ENCODE measurements around the gene SGSM1. TPM values are rescaled to one million over a fixed set of nuclear protein-coding genes. Genes with fewer than 3 reads are reported as not detected.
A peak's percentile ranks its signal among the peaks of the same experiment; 100 is the strongest.

The SGSM1 gene
- total and polyA plus RNA-seq, 10 of the 15 experiments (the other 5 are each of a cell fraction or from before 2014, with no cell fraction given), result not detected

DNA sequence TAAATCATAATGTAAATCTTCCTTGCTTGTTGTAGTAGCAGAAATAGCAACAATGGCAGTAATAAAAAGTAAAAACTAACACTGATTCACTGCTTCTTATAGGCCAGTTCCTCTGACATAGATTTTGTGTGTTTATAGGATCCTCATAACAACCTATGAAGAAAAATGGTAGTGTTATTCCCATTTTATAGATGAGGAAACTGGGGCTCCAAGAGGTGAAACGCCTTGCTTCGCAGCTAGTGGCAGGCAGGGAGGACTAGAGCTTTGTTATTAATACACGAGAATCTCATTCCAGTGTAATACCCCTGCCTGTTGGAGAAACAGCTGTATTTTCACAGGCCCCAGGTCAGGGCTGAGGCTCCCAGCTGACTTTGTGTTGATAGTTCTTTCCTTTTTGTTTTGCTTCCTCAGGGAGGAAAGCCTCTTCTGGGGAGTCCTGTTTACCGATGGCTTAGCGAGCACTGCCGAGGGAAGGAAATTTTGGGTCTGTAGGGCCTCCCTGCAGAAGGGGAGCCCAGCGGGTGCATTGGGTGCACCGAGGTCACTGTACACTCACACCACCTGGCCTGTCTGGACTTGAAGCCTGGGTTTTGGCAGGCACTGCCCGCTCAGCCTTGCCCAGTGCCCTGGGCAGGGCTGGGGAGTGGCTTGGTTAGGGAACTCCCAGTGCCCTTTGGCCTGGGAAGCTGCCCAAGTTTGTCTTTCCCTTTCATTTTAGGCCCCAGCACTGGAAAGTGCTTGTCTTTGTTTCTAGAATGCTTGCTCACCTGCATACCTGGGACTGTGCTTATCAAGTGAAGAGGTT, 160.0 kb downstream of the SGSM1 start:
- Histone ChIP-seq H3K9ac (ENCODE audit: control insufficient read depth, insufficient read depth, low read length) (no peak overlapping the region), H3K27ac (ENCODE audit: control insufficient read depth, insufficient read depth) (no peak overlapping the region), H3K4me3 (no peak overlapping the region), H3K4me1 (ENCODE audit: control insufficient read depth, insufficient read depth, low read length) (no peaks in the 10 kb centered on the region), H4K20me1 (ENCODE audit: control insufficient read depth, insufficient read depth) (no peaks in the 10 kb centered on the region), H3K9me3 (replicated peaks; ENCODE audit: control insufficient read depth, insufficient read depth, low read length) (no peaks in the 10 kb centered on the region), H3K4me2 (ENCODE audit: control insufficient read depth, insufficient read depth) (no peak overlapping the region), H3K79me2 (ENCODE audit: control insufficient read depth, insufficient read depth, low read length) (no peaks in the 10 kb centered on the region), H2AFZ (ENCODE audit: control insufficient read depth, low read depth, low read length) (no peak overlapping the region), H3K27me3 (replicated peaks in 1 of 2; ENCODE audit: control insufficient read depth in 2 of 2, insufficient read depth in 2 of 2, low read length in 1 of 2) (no peaks in the 10 kb centered on the region; a peak in 2 of 4 replicates), H3K36me3 (ENCODE audit: control insufficient read depth in 2 of 2, insufficient read depth in 2 of 2, low read length in 1 of 2) (no peaks in the 10 kb centered on the region)
- 52% methylated on average over 9 of the region's 9 CpGs for WGBS (ENCODE audit: insufficient coverage, insufficient replicate concordance, low lambda C conversion rate, missing lambda C conversion rate)
- in situ Hi-C loops (cut with MboI) (no loop called here), intact Hi-C loops (cut with micrococcal nuclease; ENCODE audit: unreplicated experiment) (no loop called here)
- BruUV-seq (replicated peaks), result no TSS peak
- CTCF ChIA-PET, result interaction anchor here (0.6 kb wide), 1 partner anchor 369 kb away, joined by 3 read pairs; no protein-coding TSS in a partner anchor
- POLR2A ChIA-PET, result interaction anchor here (0.6 kb wide), 1 partner anchor 38 kb away, joined by 3 read pairs; no protein-coding TSS in a partner anchor
- SMC1A ChIA-PET (ENCODE audit: uncharacterized antibody, unreplicated experiment), result no interaction called here
- ATAC-seq (peak; percentile 42), DNase-seq (ENCODE audit: low read depth, low spot score) (no peak), FAIRE-seq (no peak)
- RAD21 ChIA-PET (ENCODE audit: unreplicated experiment), result no interaction called here
- TF ChIP-seq NFXL1 (IDR thresholded peaks at IDR 0.05; ENCODE audit: borderline replicate concordance) (no peak), SPI1 (IDR thresholded peaks at IDR 0.05; ENCODE audit: borderline replicate concordance, insufficient read depth, low read depth, low read length) (no peak), CEBPB (IDR thresholded peaks at IDR 0.05; ENCODE audit: borderline replicate concordance in 1 of 2, low read depth in 2 of 2, low read length in 2 of 2) (no peak), POU2F2 (IDR thresholded peaks at IDR 0.05; ENCODE audit: borderline replicate concordance, low read depth, low read length) (no peak), HDGF (IDR thresholded peaks at IDR 0.05) (no peak), IKZF1 (conservative IDR thresholded peaks at IDR 0.05) (no peak), PAX8 (IDR thresholded peaks at IDR 0.05) (no peak), ZSCAN29 (IDR thresholded peaks at IDR 0.05) (no peak), RB1 (IDR thresholded peaks at IDR 0.05; ENCODE audit: borderline replicate concordance) (no peak), CREM (IDR thresholded peaks at IDR 0.05; ENCODE audit: low read depth) (no peak), HCFC1 (IDR thresholded peaks at IDR 0.05; ENCODE audit: low read length) (no peak)
- TF ChIP-seq, protein P1, sequence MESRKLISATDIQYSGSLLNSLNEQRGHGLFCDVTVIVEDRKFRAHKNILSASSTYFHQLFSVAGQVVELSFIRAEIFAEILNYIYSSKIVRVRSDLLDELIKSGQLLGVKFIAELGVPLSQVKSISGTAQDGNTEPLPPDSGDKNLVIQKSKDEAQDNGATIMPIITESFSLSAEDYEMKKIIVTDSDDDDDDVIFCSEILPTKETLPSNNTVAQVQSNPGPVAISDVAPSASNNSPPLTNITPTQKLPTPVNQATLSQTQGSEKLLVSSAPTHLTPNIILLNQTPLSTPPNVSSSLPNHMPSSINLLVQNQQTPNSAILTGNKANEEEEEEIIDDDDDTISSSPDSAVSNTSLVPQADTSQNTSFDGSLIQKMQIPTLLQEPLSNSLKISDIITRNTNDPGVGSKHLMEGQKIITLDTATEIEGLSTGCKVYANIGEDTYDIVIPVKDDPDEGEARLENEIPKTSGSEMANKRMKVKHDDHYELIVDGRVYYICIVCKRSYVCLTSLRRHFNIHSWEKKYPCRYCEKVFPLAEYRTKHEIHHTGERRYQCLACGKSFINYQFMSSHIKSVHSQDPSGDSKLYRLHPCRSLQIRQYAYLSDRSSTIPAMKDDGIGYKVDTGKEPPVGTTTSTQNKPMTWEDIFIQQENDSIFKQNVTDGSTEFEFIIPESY (IDR thresholded peaks at IDR 0.05), result no peak
- TF ChIP-seq, protein P2, sequence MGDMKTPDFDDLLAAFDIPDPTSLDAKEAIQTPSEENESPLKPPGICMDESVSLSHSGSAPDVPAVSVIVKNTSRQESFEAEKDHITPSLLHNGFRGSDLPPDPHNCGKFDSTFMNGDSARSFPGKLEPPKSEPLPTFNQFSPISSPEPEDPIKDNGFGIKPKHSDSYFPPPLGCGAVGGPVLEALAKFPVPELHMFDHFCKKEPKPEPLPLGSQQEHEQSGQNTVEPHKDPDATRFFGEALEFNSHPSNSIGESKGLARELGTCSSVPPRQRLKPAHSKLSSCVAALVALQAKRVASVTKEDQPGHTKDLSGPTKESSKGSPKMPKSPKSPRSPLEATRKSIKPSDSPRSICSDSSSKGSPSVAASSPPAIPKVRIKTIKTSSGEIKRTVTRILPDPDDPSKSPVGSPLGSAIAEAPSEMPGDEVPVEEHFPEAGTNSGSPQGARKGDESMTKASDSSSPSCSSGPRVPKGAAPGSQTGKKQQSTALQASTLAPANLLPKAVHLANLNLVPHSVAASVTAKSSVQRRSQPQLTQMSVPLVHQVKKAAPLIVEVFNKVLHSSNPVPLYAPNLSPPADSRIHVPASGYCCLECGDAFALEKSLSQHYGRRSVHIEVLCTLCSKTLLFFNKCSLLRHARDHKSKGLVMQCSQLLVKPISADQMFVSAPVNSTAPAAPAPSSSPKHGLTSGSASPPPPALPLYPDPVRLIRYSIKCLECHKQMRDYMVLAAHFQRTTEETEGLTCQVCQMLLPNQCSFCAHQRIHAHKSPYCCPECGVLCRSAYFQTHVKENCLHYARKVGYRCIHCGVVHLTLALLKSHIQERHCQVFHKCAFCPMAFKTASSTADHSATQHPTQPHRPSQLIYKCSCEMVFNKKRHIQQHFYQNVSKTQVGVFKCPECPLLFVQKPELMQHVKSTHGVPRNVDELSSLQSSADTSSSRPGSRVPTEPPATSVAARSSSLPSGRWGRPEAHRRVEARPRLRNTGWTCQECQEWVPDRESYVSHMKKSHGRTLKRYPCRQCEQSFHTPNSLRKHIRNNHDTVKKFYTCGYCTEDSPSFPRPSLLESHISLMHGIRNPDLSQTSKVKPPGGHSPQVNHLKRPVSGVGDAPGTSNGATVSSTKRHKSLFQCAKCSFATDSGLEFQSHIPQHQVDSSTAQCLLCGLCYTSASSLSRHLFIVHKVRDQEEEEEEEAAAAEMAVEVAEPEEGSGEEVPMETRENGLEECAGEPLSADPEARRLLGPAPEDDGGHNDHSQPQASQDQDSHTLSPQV (IDR thresholded peaks at IDR 0.05), result no peak
- TF ChIP-seq, protein P3, sequence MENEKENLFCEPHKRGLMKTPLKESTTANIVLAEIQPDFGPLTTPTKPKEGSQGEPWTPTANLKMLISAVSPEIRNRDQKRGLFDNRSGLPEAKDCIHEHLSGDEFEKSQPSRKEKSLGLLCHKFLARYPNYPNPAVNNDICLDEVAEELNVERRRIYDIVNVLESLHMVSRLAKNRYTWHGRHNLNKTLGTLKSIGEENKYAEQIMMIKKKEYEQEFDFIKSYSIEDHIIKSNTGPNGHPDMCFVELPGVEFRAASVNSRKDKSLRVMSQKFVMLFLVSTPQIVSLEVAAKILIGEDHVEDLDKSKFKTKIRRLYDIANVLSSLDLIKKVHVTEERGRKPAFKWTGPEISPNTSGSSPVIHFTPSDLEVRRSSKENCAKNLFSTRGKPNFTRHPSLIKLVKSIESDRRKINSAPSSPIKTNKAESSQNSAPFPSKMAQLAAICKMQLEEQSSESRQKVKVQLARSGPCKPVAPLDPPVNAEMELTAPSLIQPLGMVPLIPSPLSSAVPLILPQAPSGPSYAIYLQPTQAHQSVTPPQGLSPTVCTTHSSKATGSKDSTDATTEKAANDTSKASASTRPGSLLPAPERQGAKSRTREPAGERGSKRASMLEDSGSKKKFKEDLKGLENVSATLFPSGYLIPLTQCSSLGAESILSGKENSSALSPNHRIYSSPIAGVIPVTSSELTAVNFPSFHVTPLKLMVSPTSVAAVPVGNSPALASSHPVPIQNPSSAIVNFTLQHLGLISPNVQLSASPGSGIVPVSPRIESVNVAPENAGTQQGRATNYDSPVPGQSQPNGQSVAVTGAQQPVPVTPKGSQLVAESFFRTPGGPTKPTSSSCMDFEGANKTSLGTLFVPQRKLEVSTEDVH (IDR thresholded peaks at IDR 0.05; ENCODE audit: low read depth, partially characterized antibody), result no peak

All from GM12878 (cell line).